HG03095 (cell line): ENCODE data around the gene OR8B4.
"Not testable (repeated sequence)": the region's sequence is repeated elsewhere in the genome, so short reads cannot be mapped to it uniquely, and the experiment has no call there.

Experiments
- ATAC-seq: cut with Tn5 transposase; IDR thresholded peaks from one replicate; pipeline ENCODE4 v1.9.1; 2021; ENCODE audit warnings: moderate library complexity; ENCODE audit not compliant: unreplicated experiment

Gene OR8B4, protein sequence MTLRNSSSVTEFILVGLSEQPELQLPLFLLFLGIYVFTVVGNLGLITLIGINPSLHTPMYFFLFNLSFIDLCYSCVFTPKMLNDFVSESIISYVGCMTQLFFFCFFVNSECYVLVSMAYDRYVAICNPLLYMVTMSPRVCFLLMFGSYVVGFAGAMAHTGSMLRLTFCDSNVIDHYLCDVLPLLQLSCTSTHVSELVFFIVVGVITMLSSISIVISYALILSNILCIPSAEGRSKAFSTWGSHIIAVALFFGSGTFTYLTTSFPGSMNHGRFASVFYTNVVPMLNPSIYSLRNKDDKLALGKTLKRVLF

GRCh38 chr11:124424384-124424921 is at the start of gene OR8B4:
Gene OR8B4 (minus strand): TSS chr11:124424871. CDS start chr11:124424871, 0 bp downstream.
- no peak for ATAC-seq

DNA sequence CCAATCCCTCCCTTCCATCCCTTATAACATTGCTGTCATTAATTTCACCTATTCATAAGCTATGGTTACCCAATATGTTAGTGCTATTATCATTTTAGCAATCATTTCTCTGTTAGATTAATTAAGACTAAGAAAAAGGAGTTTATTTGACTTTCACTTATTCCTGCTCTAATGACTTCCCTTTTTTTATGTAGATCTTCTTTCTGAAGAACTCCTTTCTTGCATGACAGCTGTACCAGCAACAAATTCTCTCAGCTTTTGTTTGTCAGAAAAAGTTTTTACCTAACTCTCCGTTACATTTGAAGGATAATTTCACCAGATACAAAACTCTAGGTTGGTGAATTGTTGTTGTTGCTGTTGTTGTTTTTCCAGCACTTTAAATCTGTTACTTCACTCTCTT is 49.4 kb upstream of the OR8B4 start:
- no peak for ATAC-seq

DNA sequence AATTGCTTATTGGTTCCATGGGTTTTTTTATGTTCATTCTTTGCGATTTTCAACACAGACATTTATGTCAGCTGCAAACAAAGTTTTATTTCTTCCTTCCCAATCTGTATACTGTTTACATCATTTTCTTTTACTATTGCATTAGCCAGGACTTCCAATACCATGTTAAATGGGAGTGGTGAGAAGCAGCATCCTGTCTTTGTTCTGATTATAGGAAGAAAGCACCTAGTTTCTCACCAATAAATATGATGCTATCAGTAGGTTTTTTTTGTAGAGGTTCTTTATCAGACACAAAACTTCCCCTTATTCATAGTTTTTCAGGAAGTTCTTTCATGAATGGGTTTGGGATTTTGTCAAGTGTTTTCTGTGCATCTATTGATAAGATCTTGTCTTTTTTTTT is 48.8 kb upstream of the OR8B4 start:
- ATAC-seq = no peak

DNA sequence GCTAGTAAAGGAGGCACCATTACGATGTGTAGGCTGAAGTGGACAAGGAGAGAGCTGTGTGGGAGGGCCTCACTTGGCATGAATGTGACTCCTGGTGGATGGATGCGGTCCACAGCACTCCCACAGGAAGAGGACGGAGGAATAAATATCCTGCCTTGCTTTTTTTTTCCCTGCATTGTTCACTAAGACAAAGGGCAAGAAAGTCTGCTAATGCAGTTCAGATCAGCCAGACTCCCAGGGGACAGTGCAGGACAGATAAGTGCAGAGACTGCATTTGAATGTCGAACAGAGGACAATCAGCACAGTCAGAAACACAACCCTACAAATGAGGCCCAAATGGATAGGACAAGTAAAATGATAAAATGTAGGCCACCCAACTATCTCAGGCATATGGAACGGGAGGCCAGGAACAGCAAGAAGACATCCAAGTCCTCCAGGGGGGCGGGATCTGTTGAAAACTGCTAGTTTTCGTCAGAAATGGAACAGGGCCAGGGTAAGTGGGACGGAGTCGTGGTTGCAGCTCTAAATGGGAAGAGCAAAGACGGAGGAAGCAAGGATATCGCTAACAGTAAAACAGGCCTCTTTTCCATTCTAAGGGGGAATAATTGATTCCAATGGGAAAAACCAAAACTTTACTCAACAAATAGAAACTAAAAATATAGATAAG is 46.0 kb upstream of the OR8B4 start:
- no peak for ATAC-seq

DNA sequence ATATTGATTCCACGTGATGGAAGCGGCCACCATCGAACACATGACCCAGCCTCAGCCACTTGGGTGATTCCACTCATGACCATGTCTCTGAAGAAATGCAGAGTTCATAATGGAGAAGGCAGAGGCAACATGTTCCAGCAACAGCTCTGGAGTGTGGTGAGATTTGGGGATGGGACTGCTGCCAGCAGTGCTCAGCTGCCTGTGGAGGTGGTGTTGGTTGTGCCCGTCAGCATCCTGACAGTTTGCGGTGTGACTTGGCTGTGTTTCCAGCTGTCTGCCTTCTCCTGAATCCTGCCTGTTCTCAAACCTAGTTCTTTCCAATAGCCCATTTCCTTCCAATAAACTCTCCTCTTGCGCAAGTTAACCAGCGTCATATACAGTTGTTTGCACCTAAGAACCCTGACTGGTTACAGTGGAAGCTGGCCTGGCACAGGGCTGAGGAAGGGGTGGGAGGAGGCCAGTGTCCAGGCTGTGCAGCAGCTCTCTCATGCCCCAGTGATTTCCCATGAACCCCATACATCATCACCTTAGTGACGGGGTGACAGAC is 42.8 kb upstream of the OR8B4 start:
- no peak for ATAC-seq

DNA sequence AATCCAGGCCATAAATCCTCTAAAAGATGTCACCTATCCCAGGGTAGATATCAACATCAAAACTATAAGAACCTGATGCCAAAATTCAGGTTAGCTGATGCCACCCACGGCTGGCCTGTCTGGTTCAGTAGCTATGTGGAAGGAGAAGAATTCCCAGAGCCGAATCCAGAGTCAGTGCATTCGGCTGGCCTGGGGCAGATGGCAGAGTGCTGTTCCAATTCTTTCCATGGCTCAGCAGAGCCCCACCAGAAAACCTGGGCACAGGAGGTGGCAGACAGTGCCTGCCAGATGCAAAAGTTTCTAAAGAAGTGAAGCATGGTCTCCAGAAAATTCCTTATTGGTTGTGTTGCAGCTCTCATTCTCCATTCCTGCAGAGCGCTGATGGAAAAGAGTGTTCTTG is 40.7 kb upstream of the OR8B4 start:
- no peak for ATAC-seq

GRCh38 chr11:124463990-124464389 is 39.3 kb upstream of the OR8B4 start:
- ATAC-seq = no peak

DNA sequence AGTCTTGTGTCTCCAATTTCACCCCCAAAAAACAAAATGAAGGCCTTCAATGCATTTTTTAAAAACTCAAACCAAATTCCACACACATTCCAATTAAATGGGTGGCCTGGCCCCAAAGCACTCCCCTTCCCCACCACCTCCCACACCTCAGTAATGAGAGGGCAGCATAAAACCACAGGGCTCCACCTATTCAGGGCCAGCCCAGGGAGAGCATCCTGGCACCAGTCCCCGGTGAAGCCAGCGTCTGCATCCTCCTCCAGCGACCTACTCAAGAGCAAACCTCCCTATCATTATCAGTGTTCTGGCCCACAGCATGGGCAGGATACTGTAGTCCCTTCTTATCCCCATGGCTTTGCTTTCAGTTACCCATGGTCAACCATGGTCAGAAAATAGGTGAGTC is 38.7 kb upstream of the OR8B4 start:
- no peak for ATAC-seq

DNA sequence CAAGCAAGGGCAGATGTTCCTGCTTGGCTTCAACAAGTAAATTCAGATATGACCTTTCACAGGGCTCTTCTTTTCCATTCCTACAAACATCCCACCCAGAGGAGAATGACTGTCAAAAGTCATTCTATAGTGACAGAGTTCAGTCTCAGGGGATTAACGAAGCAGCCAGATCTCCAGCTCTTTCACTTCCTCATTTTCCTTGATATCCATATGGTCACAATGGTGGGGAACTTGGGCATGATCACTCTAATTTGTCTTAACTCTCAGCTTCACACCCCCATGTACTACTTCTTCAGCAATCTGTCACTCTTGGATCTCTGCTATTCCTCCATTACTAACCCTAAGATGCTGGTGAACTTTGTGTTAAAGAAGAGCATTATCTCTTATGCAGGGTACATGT is 35.8 kb upstream of the OR8B4 start:
- no peak for ATAC-seq

DNA sequence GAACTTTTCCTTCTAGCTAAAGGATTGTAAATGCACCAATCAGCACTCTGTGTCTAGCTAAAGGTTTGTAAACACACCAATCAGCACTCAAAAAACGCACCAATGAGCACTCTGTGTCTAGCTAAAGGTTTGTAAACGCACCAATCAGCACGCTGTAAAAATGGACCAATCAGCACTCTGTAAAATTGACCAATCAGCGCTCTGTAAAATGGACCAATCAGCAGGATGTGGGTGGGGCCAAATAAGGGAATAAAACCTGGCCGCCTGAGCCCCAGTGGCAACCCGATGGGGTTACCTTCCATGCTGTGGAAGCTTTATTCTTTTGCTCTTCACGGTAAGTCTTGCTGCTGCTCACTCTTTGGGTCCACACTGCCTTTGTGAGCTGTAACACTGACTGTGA is 34.7 kb upstream of the OR8B4 start:
- not testable (repeated sequence) for ATAC-seq

- no peak for ATAC-seq
Measured at GRCh38 chr11:124454552-124454951, 29.9 kb upstream of the OR8B4 start.

- no peak for ATAC-seq
Measured at GRCh38 chr11:124446916-124447315, 22.2 kb upstream of the OR8B4 start.

- ATAC-seq = no peak
Measured at GRCh38 chr11:124445646-124446150, 21.0 kb upstream of the OR8B4 start, which contains the start of gene OR8B8. Gene OR8B8 (minus strand): TSS chr11:124445696. CDS start chr11:124441085, 4,611 bp downstream.

GRCh38 chr11:124442847-124443246 is 18.2 kb upstream of the OR8B4 start:
- ATAC-seq = no peak

DNA sequence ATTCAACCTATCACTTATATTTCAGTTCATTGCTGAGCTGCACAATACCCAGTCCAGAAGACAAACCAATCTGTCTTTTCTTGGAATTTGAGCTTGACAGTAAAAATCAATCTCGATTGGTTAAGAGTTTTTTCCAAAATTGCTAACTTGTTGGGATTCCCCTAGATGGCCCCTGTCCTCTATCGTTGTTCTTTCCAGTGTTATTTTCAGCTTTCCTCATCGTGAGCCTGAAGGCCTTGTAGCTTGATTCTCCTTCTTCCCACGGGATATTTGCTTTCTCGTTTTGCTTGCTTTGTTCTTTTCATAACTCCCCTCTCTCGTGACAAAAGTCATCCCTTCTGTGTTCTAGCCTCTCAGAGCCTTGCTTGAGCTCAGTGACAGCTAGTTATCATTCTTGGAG is 17.8 kb upstream of the OR8B4 start:
- ATAC-seq = no peak

- no peak for ATAC-seq
Measured at GRCh38 chr11:124441519-124441918, 16.8 kb upstream of the OR8B4 start.

GRCh38 chr11:124441081-124441480 is 16.4 kb upstream of the OR8B4 start:
- no peak for ATAC-seq

DNA sequence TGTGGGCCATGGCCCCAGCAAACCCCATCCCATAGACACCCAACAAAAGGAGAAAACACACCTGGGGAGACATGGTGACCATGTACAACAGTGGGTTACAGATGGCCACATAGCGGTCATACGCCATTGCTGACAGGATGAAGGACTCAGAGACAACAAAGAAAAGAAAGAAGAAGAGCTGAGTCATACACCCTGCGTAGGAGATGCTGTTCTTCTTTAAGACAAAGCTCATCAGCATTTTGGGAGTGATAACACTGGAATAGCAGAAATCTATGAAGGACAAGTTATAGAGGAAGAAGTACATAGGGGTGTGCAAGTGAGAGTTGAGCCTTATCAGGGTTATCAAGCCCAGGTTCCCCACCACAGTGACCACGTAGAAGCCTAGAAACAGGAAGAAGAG is 15.9 kb upstream of the OR8B4 start:
- ATAC-seq = no peak

- no peak for ATAC-seq
Measured at GRCh38 chr11:124434699-124435098, 10.0 kb upstream of the OR8B4 start.

DNA sequence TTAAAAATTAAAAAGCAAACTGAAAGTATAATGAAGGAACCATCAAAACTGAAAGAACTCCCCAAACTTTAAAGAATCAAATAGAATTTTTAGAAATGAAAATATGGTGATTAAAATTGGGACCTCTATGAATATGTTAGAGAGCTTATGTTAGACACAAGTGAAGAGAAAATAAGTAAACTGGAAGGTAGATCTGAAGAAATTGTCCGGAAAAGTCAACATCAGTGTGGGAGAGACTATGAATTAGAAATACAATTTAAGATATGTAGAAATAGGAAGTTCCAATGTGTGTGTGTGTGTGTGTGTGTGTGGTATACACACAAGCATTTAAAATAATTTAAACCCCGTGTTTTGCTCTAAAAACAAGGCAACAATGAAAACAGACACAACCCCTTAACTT is 4.9 kb upstream of the OR8B4 start:
- ATAC-seq = no peak

- ATAC-seq = no peak
Measured at GRCh38 chr11:124421043-124421442, 3.6 kb downstream of the OR8B4 start.
